ENCODE measurements around the gene ARL15.
A peak's percentile ranks its signal among the peaks of the same experiment; 100 is the strongest.

Gene ARL15

GRCh38 chr5:53927668-53928247 lies 382.6 kb downstream of the ARL15 start:
- DNase-seq: no peak

GRCh38 chr5:53926026-53926425 lies 384.3 kb downstream of the ARL15 start:
- no peak for DNase-seq

- DNase-seq: no peak
Observed at GRCh38 chr5:53924392-53924791, 386.0 kb downstream of the ARL15 start.

GRCh38 chr5:53923961-53924360 lies 386.4 kb downstream of the ARL15 start:
- peak; percentile 55 for DNase-seq

GRCh38 chr5:53922508-53923498 lies 387.6 kb downstream of the ARL15 start:
- no peak for DNase-seq

GRCh38 chr5:53917826-53918225 lies 392.5 kb downstream of the ARL15 start:
- no peak for DNase-seq

- no peak for DNase-seq
Observed at GRCh38 chr5:53917095-53917494, 393.3 kb downstream of the ARL15 start.

GRCh38 chr5:53915120-53915519 lies 395.3 kb downstream of the ARL15 start:
- DNase-seq: no peak

- no peak for DNase-seq
Observed at GRCh38 chr5:53913941-53914340, 396.4 kb downstream of the ARL15 start.

GRCh38 chr5:53908757-53909156 lies 401.6 kb downstream of the ARL15 start:
- DNase-seq: no peak

- DNase-seq: no peak
Observed at GRCh38 chr5:53907827-53908226, 402.5 kb downstream of the ARL15 start.

GRCh38 chr5:53906736-53907135 lies 403.6 kb downstream of the ARL15 start:
- DNase-seq: no peak

GRCh38 chr5:53902296-53902907 lies 408.0 kb downstream of the ARL15 start:
- DNase-seq: no peak

- no peak for DNase-seq
Observed at GRCh38 chr5:53900677-53901076, 409.7 kb downstream of the ARL15 start.

- no peak for DNase-seq
Observed at GRCh38 chr5:53895091-53895683, 415.2 kb downstream of the ARL15 start.

- DNase-seq: no peak
Observed at GRCh38 chr5:53893626-53894025, 416.7 kb downstream of the ARL15 start.

- DNase-seq: no peak
Observed at GRCh38 chr5:53892224-53892623, 418.1 kb downstream of the ARL15 start.

GRCh38 chr5:53891159-53891558 lies 419.2 kb downstream of the ARL15 start:
- no peak for DNase-seq

- DNase-seq: no peak
Observed at GRCh38 chr5:53890490-53890889, 419.9 kb downstream of the ARL15 start.

- no peak for DNase-seq
Observed at GRCh38 chr5:53884844-53885243, 425.5 kb downstream of the ARL15 start.

GRCh38 chr5:53884417-53884816 lies 426.0 kb downstream of the ARL15 start:
- peak; percentile 31 for DNase-seq

- no peak for DNase-seq
Observed at GRCh38 chr5:53882676-53883031, 427.7 kb downstream of the ARL15 start.

- no peak for DNase-seq
Observed at GRCh38 chr5:53882006-53882675, 428.2 kb downstream of the ARL15 start.

All from NCI-H82 (cell line).